OCI-LY7 (cell line): ENCODE data around the gene CHD9.

ENCODE experiments used
- EZH2phosphoT487 ChIP-seq: fragments of 200-600 bp; sonication (generic); IDR thresholded peaks from 2 replicates; pipeline ENCODE4 v1.6.1; 2018; ENCODE audit warnings: low read depth, borderline replicate concordance, mild to moderate bottlenecking, mixed run types, antibody characterized with exemption, low read length, moderate library complexity, mixed read lengths
- TF ChIP-seq, protein P1 (sequence below): fragments of 200-600 bp; sonication (generic); conservative IDR thresholded peaks from 2 replicates; pipeline ENCODE4 v1.5.1; 2014; ENCODE audit warnings: mild to moderate bottlenecking, antibody characterized with exemption, low read length, moderate library complexity, mixed read lengths

DNA sequence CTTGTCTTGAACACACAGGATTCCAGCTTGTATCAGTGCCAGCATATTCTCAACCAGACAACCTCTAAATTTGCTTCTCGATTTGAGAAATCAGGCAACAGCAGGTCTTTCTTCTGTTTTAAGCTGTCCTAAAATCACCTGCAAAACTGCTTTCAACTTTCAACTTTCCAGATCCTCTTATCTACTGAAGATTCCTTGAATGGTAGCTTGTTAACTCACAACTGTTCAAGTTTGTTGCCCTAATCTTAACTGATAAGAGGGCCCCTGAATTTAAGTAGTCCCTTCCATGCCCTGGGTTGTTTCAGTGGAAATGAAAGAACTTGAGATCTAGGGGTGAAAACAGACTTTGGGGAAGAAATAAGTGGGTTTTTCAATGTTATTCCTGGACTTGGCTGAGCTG, 57.2 kb downstream of the CHD9 start:
- TF ChIP-seq, protein P1, sequence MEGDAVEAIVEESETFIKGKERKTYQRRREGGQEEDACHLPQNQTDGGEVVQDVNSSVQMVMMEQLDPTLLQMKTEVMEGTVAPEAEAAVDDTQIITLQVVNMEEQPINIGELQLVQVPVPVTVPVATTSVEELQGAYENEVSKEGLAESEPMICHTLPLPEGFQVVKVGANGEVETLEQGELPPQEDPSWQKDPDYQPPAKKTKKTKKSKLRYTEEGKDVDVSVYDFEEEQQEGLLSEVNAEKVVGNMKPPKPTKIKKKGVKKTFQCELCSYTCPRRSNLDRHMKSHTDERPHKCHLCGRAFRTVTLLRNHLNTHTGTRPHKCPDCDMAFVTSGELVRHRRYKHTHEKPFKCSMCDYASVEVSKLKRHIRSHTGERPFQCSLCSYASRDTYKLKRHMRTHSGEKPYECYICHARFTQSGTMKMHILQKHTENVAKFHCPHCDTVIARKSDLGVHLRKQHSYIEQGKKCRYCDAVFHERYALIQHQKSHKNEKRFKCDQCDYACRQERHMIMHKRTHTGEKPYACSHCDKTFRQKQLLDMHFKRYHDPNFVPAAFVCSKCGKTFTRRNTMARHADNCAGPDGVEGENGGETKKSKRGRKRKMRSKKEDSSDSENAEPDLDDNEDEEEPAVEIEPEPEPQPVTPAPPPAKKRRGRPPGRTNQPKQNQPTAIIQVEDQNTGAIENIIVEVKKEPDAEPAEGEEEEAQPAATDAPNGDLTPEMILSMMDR, result no peak
- no peak for TF ChIP-seq EZH2phosphoT487
